Dedifferentiated amniotic fluid mesenchymal stem cell (primary cell): Measurements from ENCODE around the gene PRKG1.
"Not testable (repeated sequence)": the region's sequence is repeated elsewhere in the genome, so short reads cannot be mapped to it uniquely, and the experiment has no call there.

Experiments used
- DNase-seq: peaks from one replicate; pipeline ENCODE4 v3.0.0-alpha.2; 2016; ENCODE audit errors: extremely low spot score

PRKG1 gene

GRCh38 chr10:51758838-51759237 lies 684.6 kb downstream of the PRKG1 start:
- DNase-seq = not testable (repeated sequence)

DNA sequence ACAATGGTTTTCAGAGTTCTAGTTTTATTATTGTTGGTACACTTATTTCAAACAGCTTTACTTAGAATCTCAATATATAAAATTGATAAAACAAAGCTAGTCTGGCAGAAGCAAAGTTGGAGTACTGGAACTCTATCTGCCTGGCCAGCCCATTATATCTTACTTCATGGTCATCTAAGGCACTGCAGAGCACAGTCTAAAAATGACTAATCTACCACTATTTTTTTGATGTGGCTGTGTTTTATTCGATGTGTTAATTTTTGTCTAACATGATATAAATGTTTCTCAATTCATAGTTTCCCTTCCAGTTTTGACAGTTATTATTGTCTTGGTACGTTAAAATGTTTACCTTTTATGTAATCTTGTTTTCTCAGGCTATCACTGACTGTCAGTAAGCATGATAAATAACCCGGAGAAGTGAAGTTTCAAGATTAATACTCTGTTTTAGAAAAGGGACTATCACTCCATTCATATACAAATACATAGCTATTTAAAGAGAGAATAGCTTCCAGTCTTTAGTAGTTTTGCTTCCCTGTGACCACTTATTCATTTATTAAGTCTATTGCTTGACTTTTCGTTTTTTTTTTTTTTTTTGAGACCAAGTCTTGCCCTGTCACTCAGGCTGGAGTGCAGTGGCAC lies 685.7 kb downstream of the PRKG1 start:
- DNase-seq = no peak

DNA sequence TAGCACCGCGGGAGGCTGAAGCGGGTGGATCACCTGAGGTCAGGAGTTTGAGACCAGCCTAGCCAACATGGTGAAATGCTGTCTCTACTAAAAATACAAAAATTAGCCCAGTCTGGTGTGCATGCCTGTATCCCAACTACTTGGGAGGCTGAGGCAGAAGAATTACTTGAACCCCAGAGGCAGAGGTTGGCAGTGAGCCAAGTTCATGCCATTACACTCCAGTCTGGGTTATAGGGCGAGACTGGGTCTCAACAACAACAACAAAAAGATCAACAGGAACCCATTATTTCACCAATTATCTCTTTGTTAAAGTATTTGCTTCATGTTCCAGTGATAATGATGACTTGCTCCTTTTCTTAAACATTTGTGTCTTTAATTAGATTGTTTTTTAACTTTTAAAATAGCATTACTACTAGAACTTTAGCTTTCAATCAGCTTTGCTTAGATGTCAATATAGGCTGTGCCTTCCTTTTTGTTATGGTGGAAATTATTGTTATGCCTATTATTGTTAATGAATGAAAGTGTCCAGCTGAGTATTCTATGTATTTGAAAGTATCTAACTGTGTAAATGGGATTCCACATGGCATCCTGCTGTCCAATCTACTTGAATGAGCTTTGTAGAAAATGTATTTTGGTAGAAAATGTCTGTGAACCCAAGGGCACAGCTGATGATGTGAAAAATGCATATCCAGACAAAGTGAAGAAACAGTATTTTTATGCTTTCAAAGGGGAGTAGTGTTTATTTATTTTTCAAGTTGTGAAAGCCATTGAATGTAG lies 686.8 kb downstream of the PRKG1 start:
- DNase-seq = no peak

DNA sequence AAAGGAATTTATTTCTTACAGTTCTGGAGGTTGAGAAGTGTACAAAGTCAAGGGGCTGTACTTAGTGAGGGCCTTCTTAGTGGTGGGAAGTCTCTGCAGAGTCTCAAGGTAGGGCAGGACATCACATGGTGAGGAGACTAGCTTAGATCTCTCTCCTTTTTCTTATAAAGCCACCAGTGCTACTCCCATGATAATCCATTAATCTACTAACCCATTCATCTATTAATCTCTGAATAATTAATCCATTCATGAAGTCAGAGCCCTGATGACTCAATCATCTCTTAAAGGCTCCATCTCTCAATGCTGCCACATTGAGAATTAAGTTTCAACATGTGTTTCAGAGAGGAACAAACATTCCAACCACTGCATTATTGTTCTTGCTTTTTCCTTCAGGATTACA lies 689.5 kb downstream of the PRKG1 start:
- no peak for DNase-seq

DNA sequence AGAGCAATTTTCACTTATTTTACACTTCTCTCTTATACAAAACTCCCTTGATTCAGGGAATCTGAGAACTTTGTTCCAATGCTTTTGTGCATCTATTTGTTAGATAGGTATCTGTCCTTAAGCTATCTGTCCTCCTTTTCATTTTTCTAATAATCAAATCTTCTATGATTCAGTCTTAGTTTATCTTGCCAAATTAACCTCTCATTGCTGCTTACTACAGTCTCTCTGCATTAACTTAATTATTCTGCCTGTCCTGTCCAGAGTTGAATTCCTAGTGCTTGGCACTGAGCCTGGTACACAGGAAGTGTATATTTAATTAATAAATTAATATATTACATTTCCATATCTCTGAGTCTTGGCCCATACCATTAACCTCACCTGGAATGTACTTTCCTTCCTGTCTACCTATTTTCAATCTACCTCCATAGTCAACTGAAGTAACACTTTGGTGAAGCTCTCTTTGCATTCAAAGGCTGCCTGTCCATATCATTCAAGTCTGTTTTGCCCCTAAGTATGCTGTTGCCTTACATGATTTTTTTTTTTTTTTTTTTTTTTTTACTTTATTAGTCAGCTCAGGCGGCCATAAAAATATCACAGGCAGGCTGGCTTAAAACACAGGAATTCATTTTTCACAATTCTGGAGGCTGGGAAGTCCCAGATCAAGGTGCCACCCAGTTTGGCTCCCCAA lies 691.1 kb downstream of the PRKG1 start:
- no peak for DNase-seq

GRCh38 chr10:51766423-51767102 lies 692.3 kb downstream of the PRKG1 start:
- DNase-seq = no peak

GRCh38 chr10:51767103-51767763 lies 692.9 kb downstream of the PRKG1 start:
- DNase-seq = no peak

GRCh38 chr10:51768886-51769465 lies 694.7 kb downstream of the PRKG1 start:
- DNase-seq = no peak

DNA sequence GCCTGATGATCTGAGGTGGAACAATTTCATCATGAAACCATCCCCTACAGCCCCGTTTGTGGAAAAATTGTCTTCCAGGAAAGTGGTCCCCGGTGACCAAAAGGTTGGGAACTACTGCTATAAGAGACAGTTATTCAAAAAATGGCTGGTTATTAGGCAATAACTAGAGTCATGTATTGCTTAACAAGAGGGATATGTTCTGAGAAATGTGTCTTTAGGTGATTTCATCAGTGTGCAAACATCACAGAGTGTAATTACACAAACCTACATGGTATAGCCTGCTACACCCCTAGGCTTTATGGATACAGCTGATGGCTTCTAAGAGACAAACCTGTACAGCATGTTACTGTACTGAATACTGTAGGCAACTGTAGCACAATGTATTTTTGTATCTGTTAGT lies 696.4 kb downstream of the PRKG1 start:
- DNase-seq = no peak

- no peak for DNase-seq
Measured at GRCh38 chr10:51772387-51772786, 698.1 kb downstream of the PRKG1 start.

GRCh38 chr10:51773681-51774080 lies 699.4 kb downstream of the PRKG1 start:
- DNase-seq = no peak

GRCh38 chr10:51783941-51784340 lies 709.7 kb downstream of the PRKG1 start:
- no peak for DNase-seq

DNA sequence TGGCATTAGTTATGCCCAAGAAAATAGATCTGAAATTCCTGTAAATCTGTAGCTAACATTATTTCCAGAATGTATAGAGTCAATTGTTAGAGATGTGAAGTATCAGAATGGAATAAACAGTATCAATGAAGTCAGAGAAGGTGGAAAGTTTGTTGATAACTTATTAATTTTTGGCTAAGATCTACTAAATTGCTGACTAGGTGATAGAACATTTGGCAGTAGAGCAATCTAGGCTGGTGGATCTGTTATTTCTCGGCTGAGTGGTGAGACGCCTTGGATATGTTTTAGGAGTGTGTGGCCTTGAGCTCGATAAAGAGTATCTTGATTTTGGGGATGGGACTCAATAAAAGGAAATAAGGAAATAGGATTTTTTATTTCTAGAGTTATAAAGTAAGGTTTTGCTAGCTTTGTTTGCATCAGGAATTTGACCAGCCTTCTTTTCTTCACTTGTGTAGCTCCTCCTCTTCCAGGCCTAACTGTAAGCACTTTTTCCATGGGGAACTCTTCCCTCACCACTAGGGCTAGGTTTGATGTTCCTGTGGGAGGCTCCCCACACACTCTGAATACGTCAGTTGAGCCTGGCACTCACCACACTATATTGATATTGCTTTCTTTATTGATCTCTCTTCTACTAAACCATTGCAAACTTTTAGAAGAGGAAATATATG lies 711.9 kb downstream of the PRKG1 start:
- no peak for DNase-seq

- DNase-seq = no peak
Measured at GRCh38 chr10:51786684-51787035, 712.4 kb downstream of the PRKG1 start.

DNA sequence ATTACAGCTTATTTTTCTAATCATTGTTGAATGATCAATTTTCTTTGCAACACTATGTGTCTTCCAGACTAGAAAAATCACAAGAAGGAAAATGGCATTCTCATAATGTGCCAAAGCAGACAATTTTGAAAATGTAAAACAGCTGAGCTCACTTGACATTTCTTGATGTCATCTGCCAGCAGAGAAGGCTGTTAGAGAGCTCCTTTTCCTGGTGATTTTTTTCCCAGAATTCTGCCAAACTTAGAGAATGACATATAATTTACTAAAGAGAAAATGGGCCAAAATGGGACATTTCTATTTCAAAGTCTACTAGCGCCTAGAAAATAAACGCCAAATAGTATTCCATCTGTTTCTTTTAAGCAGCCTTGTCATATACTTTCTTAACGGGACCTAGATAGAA lies 714.0 kb downstream of the PRKG1 start:
- no peak for DNase-seq

- DNase-seq = no peak
Measured at GRCh38 chr10:51789118-51789517, 714.8 kb downstream of the PRKG1 start.

DNA sequence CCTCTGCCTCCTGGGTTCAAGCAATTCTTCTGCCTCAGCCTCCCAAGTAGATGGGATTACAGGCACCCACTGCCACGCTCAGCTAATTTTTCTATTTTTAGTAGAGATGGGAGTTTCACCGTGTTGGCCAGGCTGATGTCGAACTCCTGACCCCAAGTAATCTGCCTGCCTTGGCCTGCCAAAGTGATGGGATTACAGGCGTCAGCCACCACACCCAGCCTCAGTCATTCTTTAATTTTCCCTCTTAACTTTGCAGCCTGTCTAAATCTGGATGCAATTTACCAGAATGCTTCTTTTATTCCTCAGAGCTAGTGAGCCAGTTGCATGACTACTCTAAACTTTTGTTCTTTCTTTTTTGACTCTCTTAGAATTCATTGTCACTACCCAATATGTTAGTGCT lies 715.6 kb downstream of the PRKG1 start:
- peak; percentile 20 for DNase-seq

- DNase-seq = no peak
Measured at GRCh38 chr10:51792678-51793077, 718.4 kb downstream of the PRKG1 start.

DNA sequence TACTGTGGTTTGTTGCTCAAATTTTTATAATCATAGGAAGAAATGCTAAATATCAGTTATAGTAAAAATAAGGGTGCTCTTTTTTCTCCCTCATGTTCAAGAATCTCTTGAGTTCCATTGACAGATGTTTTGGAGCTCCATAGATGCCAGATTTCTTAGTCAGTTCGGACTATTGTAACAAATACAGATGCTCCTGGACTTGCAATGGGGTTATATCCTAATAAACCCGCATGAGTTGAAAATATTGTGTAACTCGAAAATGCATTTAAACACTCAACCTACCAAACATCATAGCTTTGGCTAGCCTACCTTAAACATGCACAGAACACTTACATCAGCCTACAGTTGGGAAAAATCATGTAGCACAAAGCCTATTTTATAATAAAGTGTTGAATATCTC lies 725.8 kb downstream of the PRKG1 start:
- DNase-seq = peak; percentile 12

DNA sequence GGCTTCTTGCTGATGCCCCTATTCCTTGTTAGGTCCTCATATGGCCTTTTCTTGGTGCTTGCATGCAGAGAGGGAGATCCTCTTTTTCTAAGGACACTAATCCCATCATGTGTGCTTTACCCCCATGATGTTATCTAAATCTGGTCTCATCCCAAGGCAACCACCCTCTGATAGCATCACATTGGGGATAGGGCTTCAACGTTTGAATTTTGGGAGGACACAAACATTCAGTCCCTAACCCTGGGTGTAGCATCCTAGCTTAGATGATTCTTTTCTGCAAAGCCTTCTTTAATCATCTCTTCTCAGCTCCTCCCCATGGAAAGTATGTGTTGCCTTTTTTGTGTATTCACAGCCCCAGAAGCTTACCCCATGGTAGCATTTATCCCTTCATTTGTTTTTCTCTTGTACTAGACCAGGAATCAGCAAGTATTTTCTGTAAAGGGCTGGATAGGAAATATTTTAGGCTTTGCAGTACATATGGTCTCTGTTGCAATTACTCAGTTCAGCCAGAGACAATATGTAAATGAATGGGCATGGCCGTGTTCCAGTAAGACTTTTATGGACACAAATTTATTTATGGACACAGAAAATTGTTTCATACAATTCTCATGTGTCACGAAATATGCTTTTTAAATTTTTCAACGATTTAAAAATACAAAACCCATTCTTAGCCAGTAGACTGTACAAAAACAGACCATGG lies 726.6 kb downstream of the PRKG1 start:
- DNase-seq = no peak
